PC-3 (cell line): Measurements from ENCODE around the gene TRIOBP. TPM values are rescaled to one million over a fixed set of nuclear protein-coding genes. Genes with fewer than 3 reads are reported as not detected.

Experiments used
- ATAC-seq: fragments of 200-7000 bp; cut with Tn5 transposase; 2 replicates; pipeline ENCODE4 v1.9.1; 2020; ENCODE audit warnings: mild to moderate bottlenecking, moderate library complexity
- BruUV-seq: library from RNA; stranded (reverse); fragments of 400-500 nt; replicated peaks from 2 replicates; lab custom pipeline; 2021; lab: Mats Ljungman, UMichigan
- CTCF ChIA-PET: fragments of 300-600 bp; sonication (Branson Sonifier 250); formaldehyde crosslinking; loops from one replicate; lab custom pipeline; 2022; ENCODE audit warnings: antibody characterized with exemption; lab: Charles Lee
- POLR2A ChIA-PET: fragments of 300-600 bp; sonication (Branson Sonifier 250); formaldehyde crosslinking; loops from one replicate; lab custom pipeline; 2022; ENCODE audit warnings: antibody characterized with exemption; ENCODE audit not compliant: unreplicated experiment; lab: Charles Lee
- DNase-seq: peaks from one replicate; pipeline ENCODE4 v3.0.0-alpha.2; 2015
- H2AFZ ChIP-seq: fragments of 300-600 bp; sonication (generic); 2 replicates; pipeline ENCODE4 v1.6.0; 2016; ENCODE audit warnings: antibody characterized with exemption, low read length
- H3F3A ChIP-seq: fragments of 300-600 bp; sonication (generic); one replicate; pipeline ENCODE4 v1.6.0; 2017; ENCODE audit warnings: antibody characterized with exemption, low read length, control low read depth, mild to moderate bottlenecking; ENCODE audit not compliant: unreplicated experiment
- H3K27ac ChIP-seq: fragments of 300-600 bp; sonication (generic); 2 replicates; pipeline ENCODE4 v1.5.1; 2016; ENCODE audit warnings: mild to moderate bottlenecking, low read length
- H3K27me3 ChIP-seq: fragments of 300-600 bp; sonication (generic); 2 replicates; pipeline ENCODE4 v1.6.1; 2016; ENCODE audit warnings: low read length, mixed read lengths
- H3K36me3 ChIP-seq: fragments of 300-600 bp; sonication (generic); 2 replicates; pipeline ENCODE4 v1.6.1; 2016; ENCODE audit warnings: low read depth, mixed run types, low read length, mixed read lengths
- H3K4me1 ChIP-seq: fragments of 300-600 bp; sonication (generic); 2 replicates; pipeline ENCODE4 v1.5.1; 2016; ENCODE audit warnings: low read length; ENCODE audit not compliant: insufficient read depth
- H3K4me2 ChIP-seq: fragments of 300-600 bp; sonication (generic); 2 replicates; pipeline ENCODE4 v1.6.0; 2016; ENCODE audit warnings: low read length
- H3K4me3 ChIP-seq: fragments of 300-600 bp; sonication (generic); 2 replicates; pipeline ENCODE4 v1.5.1; 2016; ENCODE audit warnings: mild to moderate bottlenecking, low read length, mixed read lengths
- H3K79me2 ChIP-seq: fragments of 300-600 bp; sonication (generic); 2 replicates; pipeline ENCODE4 v1.6.1; 2017; ENCODE audit warnings: low read length, mixed read lengths
- H3K9ac ChIP-seq: fragments of 300-600 bp; sonication (generic); 2 replicates; pipeline ENCODE4 v1.6.0; 2016; ENCODE audit warnings: mild to moderate bottlenecking, low read length
- H3K9me2 ChIP-seq: fragments of 300-600 bp; sonication (generic); replicated peaks from 2 replicates; pipeline ENCODE4 v1.6.1; 2016; ENCODE audit warnings: mixed run types, low read length, mixed read lengths
- H3K9me3 ChIP-seq: fragments of 300-600 bp; sonication (generic); 2 replicates; pipeline ENCODE4 v1.6.1; 2016; ENCODE audit warnings: low read length, mixed read lengths
- H4K20me1 ChIP-seq: fragments of 300-600 bp; sonication (generic); 2 replicates; pipeline ENCODE4 v1.6.1; 2016; ENCODE audit warnings: low read length, mixed read lengths
- CTCF ChIP-seq: fragments of 300-600 bp; sonication (generic); conservative IDR thresholded peaks from 2 replicates; pipeline ENCODE4 v1.5.1; 2017; ENCODE audit warnings: antibody characterized with exemption, low read depth, mild to moderate bottlenecking, low read length
- EZH2 ChIP-seq: fragments of 300-600 bp; sonication (generic); IDR thresholded peaks from one replicate; pipeline ENCODE4 v1.6.1; 2017; ENCODE audit warnings: antibody characterized with exemption, mild to moderate bottlenecking, low read length; ENCODE audit not compliant: unreplicated experiment
- EZH2phosphoT487 ChIP-seq: fragments of 300-600 bp; sonication (generic); IDR thresholded peaks from 2 replicates; pipeline ENCODE4 v1.6.1; 2018; ENCODE audit warnings: mild to moderate bottlenecking, antibody characterized with exemption, low read length, borderline replicate concordance
- intact Hi-C: fragments of 100-400 bp; cut with micrococcal nuclease; formaldehyde crosslinking; loops from 2 replicates; pipeline ENCODE4 v1.9.0; 2023
- total RNA-seq: library from RNA; depleted of rRNA; stranded (reverse); fragments of >200 nt; gene quantifications from 2 replicates; pipeline ENCODE4 v1.2.3, GENCODE V29; 2014

TRIOBP gene
- total RNA-seq, 1 experiment from 2014 or later = 64.5 TPM

- Histone ChIP-seq H2AFZ (no peak overlapping the region), H3K27ac (no peak overlapping the region), H3K4me2 (no peak overlapping the region), H3F3A (no peaks in the 10 kb centered on the region), H3K27me3 (no peaks in the 10 kb centered on the region), H3K4me1 (peaks cover 8% of the 10 kb centered on the region; the same call in 1 of the 2 replicates), H4K20me1 (no peaks in the 10 kb centered on the region), H3K4me3 (no peak overlapping the region), H3K9me2 (no peaks in the 10 kb centered on the region), H3K9me3 (no peaks in the 10 kb centered on the region), H3K36me3 (no peaks in the 10 kb centered on the region), H3K9ac (no peak overlapping the region), H3K79me2 (no peaks in the 10 kb centered on the region)
- ATAC-seq = no peak
- POLR2A ChIA-PET = no interaction called here
- no peak for TF ChIP-seq CTCF
- no TSS peak for BruUV-seq
- CTCF ChIA-PET = no interaction called here
- no peak for DNase-seq
- intact Hi-C loops = no loop called here
Measured at GRCh38 chr22:37709445-37709765, 12.6 kb downstream of the TRIOBP start.

- Histone ChIP-seq H2AFZ (no peak overlapping the region), H3K4me3 (no peak overlapping the region), H4K20me1 (no peaks in the 10 kb centered on the region), H3K27me3 (no peaks in the 10 kb centered on the region), H3K9me3 (no peaks in the 10 kb centered on the region), H3K9ac (no peak overlapping the region), H3K36me3 (no peaks in the 10 kb centered on the region), H3K4me1 (peaks cover 8% of the 10 kb centered on the region; the same call in 1 of the 2 replicates), H3K79me2 (no peaks in the 10 kb centered on the region), H3F3A (no peaks in the 10 kb centered on the region), H3K4me2 (no peak overlapping the region), H3K27ac (no peak overlapping the region), H3K9me2 (no peaks in the 10 kb centered on the region)
- ATAC-seq = peak; percentile 67
- no peak for TF ChIP-seq CTCF
- no peak for TF ChIP-seq EZH2phosphoT487
- BruUV-seq = no TSS peak
- ChIA-PET CTCF (no interaction called here), POLR2A (no interaction called here)
- intact Hi-C loops = no loop called here
- peak; percentile 35 for DNase-seq
Measured at GRCh38 chr22:37710675-37711074, 13.8 kb downstream of the TRIOBP start.

- CTCF ChIA-PET = no interaction called here
- POLR2A ChIA-PET = no interaction called here
- H3K4me1 ChIP-seq = peaks cover 8% of the 10 kb centered on the region; the same call in 1 of the 2 replicates
- DNase-seq (no peak), ATAC-seq (no peak)
- no peak overlapping the region for H3K9ac ChIP-seq
- TF ChIP-seq EZH2phosphoT487 (no peak), CTCF (no peak), EZH2 (no peak)
- H3K9me3 ChIP-seq = no peaks in the 10 kb centered on the region
- H3K36me3 ChIP-seq = no peaks in the 10 kb centered on the region
- no peaks in the 10 kb centered on the region for H3K9me2 ChIP-seq
- BruUV-seq = no TSS peak
- no peaks in the 10 kb centered on the region for H4K20me1 ChIP-seq
- H2AFZ ChIP-seq = no peak overlapping the region
- intact Hi-C loops = no loop called here
- no peaks in the 10 kb centered on the region for H3F3A ChIP-seq
- H3K4me3 ChIP-seq = no peak overlapping the region
- H3K79me2 ChIP-seq = no peaks in the 10 kb centered on the region
- no peaks in the 10 kb centered on the region for H3K27me3 ChIP-seq
- no peak overlapping the region for H3K4me2 ChIP-seq
- H3K27ac ChIP-seq = no peak overlapping the region
Measured at GRCh38 chr22:37711490-37711889, 14.6 kb downstream of the TRIOBP start.
